ENCODE data around the gene USH2A.
A peak's percentile ranks its signal among the peaks of the same experiment; 100 is the strongest.

Gene USH2A

DNA sequence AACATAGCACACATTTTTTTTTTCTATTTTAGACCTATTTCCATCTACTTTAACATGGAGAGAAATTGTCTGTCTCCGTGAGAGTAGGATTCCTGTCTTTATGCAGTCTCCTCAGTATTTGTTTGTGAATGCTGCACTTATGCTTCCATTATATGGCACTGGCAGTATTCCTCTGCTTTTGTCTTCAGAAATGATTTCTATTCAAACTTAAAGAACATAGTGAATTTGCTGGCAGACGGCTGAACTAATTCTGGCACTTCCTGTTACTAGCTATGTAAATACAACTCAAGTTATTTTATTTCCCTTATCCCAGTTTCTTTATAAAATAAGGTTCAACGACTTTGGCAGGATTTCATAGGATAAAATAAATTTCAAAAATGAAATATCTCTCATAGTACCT is 810.9 kb downstream of the USH2A start:
- H3K4me3 ChIP-seq (ENCODE audit: low read length): no peak overlapping the region
- DNase-seq (ENCODE audit: low read depth): no peak
- TF ChIP-seq, protein P1, sequence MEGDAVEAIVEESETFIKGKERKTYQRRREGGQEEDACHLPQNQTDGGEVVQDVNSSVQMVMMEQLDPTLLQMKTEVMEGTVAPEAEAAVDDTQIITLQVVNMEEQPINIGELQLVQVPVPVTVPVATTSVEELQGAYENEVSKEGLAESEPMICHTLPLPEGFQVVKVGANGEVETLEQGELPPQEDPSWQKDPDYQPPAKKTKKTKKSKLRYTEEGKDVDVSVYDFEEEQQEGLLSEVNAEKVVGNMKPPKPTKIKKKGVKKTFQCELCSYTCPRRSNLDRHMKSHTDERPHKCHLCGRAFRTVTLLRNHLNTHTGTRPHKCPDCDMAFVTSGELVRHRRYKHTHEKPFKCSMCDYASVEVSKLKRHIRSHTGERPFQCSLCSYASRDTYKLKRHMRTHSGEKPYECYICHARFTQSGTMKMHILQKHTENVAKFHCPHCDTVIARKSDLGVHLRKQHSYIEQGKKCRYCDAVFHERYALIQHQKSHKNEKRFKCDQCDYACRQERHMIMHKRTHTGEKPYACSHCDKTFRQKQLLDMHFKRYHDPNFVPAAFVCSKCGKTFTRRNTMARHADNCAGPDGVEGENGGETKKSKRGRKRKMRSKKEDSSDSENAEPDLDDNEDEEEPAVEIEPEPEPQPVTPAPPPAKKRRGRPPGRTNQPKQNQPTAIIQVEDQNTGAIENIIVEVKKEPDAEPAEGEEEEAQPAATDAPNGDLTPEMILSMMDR (conservative IDR thresholded peaks at IDR 0.05; ENCODE audit: low read length): no peak

DNA sequence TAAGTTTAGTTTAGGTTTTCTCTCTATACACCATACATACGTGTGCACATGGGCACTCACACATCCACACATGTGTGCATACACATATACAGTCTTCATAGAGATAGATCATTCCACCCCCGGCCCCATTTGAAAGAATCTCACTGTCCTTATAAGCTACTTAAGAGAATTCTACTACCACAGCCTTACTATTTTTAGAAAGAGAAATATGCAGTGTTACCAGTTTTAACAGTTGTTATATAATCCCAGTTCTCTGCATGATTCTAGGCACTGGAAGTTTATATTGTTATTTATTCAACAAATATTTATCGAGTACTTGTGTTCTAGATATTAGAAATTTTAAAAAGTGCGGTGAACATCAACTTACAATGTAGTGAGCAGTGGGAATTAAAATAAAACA is 814.6 kb downstream of the USH2A start:
- no peak overlapping the region for H3K4me3 ChIP-seq (ENCODE audit: low read length)
- TF ChIP-seq, protein P1 (conservative IDR thresholded peaks at IDR 0.05; ENCODE audit: low read length): no peak
- DNase-seq (ENCODE audit: low read depth): no peak

DNA sequence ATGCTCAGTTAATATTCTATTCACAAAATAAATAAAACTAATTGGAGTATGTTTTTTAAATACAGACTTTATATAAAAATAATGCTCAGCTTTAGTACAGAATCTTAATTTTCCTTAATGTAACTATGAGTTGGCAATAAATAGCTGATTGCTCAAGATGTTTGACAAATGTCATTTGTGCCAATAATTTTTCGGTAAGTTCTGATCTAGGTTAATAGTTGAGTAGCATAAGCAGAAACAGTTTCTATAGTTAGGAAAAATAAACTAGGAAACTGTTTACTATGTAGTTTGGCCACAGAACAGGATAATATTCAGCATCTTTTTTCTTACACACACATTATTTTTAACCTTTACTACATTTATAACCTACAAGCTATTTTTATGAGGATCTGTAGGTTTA is 815.8 kb downstream of the USH2A start:
- no peak overlapping the region for H3K4me3 ChIP-seq (ENCODE audit: low read length)
- TF ChIP-seq, protein P1 (conservative IDR thresholded peaks at IDR 0.05; ENCODE audit: low read length): no peak
- no peak for DNase-seq (ENCODE audit: low read depth)

DNA sequence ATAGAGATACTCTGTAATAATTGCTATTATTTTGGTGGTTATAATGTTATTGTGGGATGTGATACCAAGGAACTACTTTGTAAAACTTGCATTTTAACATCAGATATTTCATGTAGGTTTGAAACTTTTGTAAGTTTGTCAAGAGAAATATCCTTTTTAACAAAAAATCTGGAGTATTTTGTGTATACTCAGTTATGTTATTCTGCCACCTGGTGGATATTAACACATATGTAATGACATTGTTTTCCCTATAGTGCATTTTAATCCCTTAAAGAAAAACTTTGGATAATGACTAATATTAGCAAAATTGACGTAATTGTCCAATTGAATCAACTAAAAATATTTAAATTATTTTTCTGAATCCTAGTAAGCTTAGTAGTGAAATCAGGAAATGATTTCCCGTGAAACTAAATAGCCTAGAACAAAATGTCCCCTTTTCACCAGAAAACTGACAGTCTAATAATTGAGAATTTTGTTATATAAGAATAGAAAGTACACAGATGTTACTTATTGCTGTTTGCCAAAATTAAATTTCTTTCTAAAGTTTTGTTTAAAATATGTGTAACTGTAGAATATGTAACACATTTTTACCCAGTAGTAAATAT is 816.6 kb downstream of the USH2A start:
- TF ChIP-seq, protein P1 (conservative IDR thresholded peaks at IDR 0.05; ENCODE audit: low read length): peak; percentile 60
- peak; percentile 20 for DNase-seq (ENCODE audit: low read depth)
- no peak overlapping the region for H3K4me3 ChIP-seq (ENCODE audit: low read length)

DNA sequence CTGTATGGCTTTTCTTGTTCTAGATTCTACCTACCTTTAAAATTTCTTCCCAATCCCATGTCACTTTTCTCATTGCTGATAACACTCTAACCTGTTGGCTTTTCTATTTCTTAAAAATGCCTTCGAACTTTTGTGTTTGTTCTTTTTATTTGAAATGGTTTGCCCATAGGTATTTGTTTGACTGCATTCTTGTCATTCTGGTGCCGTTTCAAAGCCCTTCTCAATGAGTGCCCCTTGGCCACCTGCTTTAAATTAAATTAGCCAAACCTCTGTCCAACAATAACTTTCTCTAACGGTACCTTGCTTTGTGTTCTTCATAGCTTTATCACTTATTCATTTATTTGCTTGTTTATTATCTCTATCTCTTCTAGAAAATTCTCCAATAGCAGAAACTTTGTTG is 817.2 kb downstream of the USH2A start:
- DNase-seq (ENCODE audit: low read depth): no peak
- TF ChIP-seq, protein P1 (conservative IDR thresholded peaks at IDR 0.05; ENCODE audit: low read length): no peak

DNA sequence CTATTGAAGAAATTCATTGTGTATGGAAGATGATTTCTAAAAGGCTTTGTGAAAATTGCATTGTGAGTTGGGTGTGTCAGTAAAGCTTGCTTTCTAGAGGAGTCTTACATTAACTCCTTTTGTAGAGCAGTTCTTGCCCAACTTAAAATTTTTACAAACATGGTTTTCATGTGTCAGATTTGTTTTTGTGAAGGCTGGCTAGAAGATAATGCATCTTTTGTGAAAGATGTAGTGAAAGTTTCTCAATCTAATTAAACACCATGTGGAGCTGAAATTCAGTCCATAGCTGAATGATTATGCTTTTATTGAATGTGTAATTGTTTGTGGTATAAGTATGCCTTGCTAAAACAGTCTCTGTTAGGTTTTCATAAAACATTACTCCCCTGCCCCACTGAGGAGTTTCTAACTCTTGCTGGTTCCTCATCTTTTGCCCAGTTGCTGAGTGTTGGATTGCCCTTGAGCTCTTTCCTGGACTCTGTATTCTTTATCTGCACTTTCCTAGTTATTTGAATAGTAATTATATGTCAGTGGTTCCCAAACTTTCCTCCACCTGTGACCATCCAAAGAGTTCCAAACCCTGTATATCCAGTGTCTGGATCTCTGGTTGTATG is 818.1 kb downstream of the USH2A start:
- H3K4me3 ChIP-seq (ENCODE audit: low read length): no peak overlapping the region
- peak; percentile 59 for DNase-seq (ENCODE audit: low read depth)
- TF ChIP-seq, protein P1 (conservative IDR thresholded peaks at IDR 0.05; ENCODE audit: low read length): no peak; the same call in 1 of the 2 replicates

More for the DNA sequence above, 817.2 kb downstream of the USH2A start:
- no peak overlapping the region for H3K4me3 ChIP-seq (ENCODE audit: low read length)

DNA sequence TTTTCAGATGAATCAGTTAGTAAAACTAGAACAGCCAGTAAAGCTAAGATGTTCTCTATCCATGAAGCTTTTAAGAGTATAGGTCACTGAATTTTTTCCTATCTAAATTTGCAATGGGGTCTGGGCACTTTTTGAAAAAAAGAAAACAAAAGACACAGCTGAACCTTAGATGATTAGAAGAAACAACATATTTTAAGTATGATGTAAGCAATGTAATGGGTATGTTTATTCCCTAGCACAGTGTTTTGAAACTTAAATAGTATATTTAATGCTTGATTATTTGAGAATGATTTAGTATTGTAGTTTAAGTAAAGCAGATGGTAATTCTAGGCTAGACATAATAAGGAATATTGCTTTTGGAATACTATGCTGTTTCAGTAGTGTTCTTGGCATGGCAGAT is 819.9 kb downstream of the USH2A start:
- DNase-seq (ENCODE audit: low read depth): no peak
- TF ChIP-seq, protein P1 (conservative IDR thresholded peaks at IDR 0.05; ENCODE audit: low read length): no peak
- no peak overlapping the region for H3K4me3 ChIP-seq (ENCODE audit: low read length)
